GM20000 (cell line): ENCODE measurements around the gene IL21.
A peak's percentile ranks its signal among the peaks of the same experiment; 100 is the strongest.

ENCODE experiments used
- DNase-seq: peaks from one replicate; pipeline ENCODE4 v3.0.0; 2012; ENCODE audit warnings: low spot score
- TF ChIP-seq, protein P1 (sequence below): IDR thresholded peaks from 2 replicates; pipeline ENCODE4 v1.5.1; 2012; ENCODE audit warnings: mild to moderate bottlenecking, control low read depth; ENCODE audit errors: extremely low read depth, missing control alignments

The IL21 gene

GRCh38 chr4:122603156-122603574 lies 17.7 kb downstream of the IL21 start:
- no peak for DNase-seq
- TF ChIP-seq, protein P1, sequence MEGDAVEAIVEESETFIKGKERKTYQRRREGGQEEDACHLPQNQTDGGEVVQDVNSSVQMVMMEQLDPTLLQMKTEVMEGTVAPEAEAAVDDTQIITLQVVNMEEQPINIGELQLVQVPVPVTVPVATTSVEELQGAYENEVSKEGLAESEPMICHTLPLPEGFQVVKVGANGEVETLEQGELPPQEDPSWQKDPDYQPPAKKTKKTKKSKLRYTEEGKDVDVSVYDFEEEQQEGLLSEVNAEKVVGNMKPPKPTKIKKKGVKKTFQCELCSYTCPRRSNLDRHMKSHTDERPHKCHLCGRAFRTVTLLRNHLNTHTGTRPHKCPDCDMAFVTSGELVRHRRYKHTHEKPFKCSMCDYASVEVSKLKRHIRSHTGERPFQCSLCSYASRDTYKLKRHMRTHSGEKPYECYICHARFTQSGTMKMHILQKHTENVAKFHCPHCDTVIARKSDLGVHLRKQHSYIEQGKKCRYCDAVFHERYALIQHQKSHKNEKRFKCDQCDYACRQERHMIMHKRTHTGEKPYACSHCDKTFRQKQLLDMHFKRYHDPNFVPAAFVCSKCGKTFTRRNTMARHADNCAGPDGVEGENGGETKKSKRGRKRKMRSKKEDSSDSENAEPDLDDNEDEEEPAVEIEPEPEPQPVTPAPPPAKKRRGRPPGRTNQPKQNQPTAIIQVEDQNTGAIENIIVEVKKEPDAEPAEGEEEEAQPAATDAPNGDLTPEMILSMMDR, result no peak

- TF ChIP-seq, protein P1, result no peak
- DNase-seq, result peak; percentile 17
Observed at GRCh38 chr4:122602277-122603142, 18.4 kb downstream of the IL21 start.

GRCh38 chr4:122591196-122591595 lies 29.7 kb downstream of the IL21 start:
- no peak for DNase-seq
- TF ChIP-seq, protein P1, result no peak

DNA sequence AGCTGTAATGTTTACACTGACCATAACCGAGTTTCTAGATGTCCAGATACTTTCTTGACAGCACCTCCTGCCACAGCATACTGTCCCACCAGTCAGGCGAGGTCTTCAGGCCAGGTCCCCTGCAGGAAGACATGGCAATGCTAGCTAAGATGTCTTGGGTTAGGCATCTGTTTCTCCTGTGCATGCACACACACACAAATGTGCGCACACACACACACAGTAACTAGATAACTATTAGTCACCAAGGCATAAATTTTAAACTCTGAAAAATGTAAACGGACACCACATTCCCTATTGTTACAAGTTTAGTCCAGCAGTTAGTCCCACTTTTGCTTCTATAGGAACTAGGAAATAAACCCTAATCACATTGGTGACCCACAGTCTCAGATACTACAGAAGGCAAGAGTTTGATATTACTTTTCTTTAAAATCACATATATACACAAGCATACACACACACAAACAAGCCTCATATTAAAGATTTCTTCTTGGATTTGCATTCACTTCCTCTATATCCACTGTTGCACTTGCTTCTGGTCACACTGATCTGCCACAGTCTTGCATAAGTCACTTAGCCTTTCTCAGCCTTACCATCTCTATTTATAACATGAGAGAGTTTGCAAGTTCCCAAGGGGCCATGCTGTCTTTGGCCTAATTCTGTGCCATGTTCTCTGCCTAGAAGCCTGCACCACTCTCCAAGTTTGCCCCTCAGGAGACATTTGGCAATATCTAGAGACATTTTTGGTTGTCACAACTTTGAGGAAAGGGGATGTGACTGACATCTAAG lies 32.2 kb downstream of the IL21 start:
- DNase-seq, result no peak
- TF ChIP-seq, protein P1, result no peak

DNA sequence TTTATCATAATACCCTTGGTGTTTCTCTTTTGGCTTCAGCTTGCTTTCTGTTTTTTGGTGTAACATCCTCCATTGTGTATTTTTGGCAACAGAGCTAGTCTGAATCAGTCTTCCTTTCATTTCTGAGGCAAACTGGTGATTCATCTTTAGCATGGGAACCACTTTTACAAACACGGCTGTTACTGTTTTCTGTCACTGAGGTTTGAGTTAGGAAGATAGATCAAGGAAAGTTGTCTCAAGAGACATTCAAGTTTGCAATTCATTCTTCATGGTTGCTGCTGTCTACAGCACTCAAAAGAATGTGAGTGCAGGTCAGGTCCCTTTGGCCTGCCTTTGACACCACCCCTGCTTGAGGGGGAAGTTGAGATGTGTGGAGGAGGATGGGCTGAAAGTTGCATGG lies 36.3 kb downstream of the IL21 start:
- TF ChIP-seq, protein P1, result no peak
- DNase-seq, result peak; percentile 28

- TF ChIP-seq, protein P1, result no peak
- no peak for DNase-seq
Observed at GRCh38 chr4:122583906-122584305, 37.0 kb downstream of the IL21 start.
